Esophagus muscularis mucosa (tissue), 3 donors: ENCODE results near the gene IL5RA.

Experiments used
- POLR2AphosphoS5 ChIP-seq, 2 donors: sonication (generic); formaldehyde crosslinking; IDR thresholded peaks; one replicate each; pipeline ENCODE4 v1.6.1; 2017; ENCODE audit warnings: antibody characterized with exemption in 2 of 2
- TF ChIP-seq, protein P1 (sequence below), 3 experiments: fragments of 200-600 bp in 2 of 3; fragments of 450-650 bp in 1 of 3; sonication (generic) in 2 of 3; IDR thresholded peaks; one replicate each; pipeline ENCODE4 v1.5.1; 2017 to 2019; ENCODE audit warnings: antibody characterized with exemption in 3 of 3, mild to moderate bottlenecking in 2 of 3, moderate library complexity in 1 of 3

DNA sequence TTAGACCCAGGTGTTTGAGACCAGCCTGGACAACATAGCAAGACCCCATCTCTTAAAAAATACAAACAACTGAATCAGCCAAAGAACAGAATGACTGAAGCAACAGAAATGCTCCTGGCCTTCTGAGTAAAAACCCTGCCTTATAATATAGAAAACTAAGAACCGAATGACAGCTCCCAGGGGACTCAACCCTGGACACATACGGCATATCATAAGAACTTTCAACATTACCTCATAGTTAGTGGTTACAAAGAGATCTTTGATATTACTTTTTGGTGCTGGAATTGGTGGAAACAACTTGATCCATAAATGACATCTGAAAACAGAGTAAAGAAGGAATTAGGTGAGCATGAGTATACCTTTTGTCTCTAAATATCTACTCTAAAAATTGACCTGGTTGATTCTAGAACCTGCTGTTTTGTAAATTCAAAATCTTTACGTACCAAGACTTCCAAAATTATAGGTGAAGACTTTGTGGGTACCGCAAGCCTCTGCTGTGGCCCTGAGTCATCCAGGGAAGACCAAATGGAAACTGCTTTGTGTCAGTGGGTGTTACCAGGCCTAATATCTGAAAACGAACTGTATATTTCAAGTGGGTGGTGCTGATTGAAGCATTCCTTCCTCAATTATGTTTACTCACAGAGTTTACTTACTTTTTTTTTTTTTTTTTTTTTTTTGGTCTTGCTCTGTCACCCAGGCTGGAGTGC is 35.5 kb downstream of the IL5RA start:
- TF ChIP-seq, protein P1, sequence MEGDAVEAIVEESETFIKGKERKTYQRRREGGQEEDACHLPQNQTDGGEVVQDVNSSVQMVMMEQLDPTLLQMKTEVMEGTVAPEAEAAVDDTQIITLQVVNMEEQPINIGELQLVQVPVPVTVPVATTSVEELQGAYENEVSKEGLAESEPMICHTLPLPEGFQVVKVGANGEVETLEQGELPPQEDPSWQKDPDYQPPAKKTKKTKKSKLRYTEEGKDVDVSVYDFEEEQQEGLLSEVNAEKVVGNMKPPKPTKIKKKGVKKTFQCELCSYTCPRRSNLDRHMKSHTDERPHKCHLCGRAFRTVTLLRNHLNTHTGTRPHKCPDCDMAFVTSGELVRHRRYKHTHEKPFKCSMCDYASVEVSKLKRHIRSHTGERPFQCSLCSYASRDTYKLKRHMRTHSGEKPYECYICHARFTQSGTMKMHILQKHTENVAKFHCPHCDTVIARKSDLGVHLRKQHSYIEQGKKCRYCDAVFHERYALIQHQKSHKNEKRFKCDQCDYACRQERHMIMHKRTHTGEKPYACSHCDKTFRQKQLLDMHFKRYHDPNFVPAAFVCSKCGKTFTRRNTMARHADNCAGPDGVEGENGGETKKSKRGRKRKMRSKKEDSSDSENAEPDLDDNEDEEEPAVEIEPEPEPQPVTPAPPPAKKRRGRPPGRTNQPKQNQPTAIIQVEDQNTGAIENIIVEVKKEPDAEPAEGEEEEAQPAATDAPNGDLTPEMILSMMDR (IDR thresholded peaks at IDR 0.05) = no peak
- no peak for TF ChIP-seq POLR2AphosphoS5 (IDR thresholded peaks at IDR 0.05)
